GM19328 (cell line): ENCODE results near the gene CAMKMT.

Experiments used
- ATAC-seq: cut with Tn5 transposase; IDR thresholded peaks from one replicate; pipeline ENCODE4 v1.9.1; 2021; ENCODE audit warnings: mild to moderate bottlenecking, moderate library complexity; ENCODE audit not compliant: unreplicated experiment

Gene CAMKMT

DNA sequence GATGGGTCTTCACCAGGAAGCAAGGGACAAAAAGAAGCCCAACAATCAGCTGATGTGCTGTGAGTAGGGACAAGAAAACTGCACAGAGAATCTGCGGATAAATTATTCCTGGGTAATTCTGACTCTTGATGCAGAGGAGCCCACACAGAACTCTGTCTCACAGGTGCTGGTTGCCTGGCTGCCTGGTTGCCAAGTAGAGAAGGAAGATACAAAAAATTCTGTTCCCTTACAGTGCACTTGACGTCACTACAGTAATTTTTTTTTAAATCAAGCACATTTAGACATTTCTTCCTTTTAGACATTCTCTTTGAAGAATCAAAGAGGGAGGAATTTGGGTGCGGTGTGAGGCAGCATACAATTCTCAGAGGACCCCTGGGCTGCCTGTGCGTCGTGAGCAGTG lies 427.7 kb downstream of the CAMKMT start:
- no peak for ATAC-seq

DNA sequence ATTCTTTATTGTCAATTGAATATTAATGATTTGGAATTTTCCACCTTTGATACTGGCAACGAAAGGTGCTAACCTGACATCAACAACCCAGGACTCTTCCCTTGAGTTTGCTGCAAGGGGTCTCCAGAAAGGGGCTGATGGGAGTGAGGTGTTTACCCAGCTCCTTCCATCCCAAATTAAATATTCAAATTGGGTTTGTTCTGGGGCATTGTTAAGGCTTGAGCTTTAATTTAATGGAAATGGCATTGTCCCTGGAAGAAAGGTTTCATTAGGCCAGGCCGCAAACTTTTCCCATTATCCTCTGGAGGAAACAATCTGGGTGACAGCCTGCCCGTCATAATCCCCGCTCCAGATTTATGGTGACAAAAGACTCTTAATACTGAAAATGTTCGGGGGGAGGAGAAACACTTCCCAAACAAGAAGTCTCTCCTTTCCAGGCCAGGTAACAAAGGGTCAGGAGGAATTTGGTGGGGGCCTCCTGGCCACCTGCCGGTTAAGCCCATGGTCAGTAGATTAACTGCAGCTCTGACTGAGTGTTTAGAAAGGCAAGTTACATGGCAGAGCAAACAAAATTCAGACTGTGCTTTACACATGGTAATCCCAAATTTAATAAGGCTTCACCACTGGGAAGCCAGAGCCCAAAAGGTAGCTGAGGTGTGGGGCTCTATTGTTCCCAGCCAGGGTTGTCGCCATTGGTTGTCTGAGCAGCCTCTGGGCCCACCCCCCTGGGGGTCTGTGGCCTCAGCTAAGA lies 428.4 kb downstream of the CAMKMT start:
- ATAC-seq = no peak

DNA sequence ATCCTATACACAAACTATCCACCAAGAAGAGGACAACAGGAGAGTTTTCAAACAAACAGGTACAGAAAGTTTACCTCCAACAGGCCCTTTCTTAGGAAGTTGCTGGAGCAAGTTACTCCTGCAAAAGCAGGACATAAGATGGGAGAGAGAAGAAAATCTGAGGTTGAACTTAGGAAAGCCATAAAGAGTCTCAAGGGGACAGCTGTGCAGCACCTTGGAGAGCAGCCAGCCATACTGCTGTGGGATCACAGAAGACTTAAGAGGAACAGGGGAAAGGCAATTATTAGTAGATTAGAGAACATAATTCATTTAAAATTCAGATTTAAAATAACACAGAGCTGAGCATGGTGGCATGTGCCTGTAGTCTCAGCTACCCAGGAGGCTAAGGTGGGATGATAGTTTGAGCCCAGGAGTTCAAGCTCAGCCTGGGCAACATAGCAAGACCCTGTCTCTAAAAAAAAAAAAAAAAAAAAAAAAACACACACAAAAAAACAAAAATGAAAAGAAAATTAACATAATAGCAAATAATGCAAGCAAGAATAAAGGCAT lies 431.6 kb downstream of the CAMKMT start:
- ATAC-seq = no peak

- no peak for ATAC-seq
Observed at GRCh38 chr2:44796771-44797170, 435.0 kb downstream of the CAMKMT start.

DNA sequence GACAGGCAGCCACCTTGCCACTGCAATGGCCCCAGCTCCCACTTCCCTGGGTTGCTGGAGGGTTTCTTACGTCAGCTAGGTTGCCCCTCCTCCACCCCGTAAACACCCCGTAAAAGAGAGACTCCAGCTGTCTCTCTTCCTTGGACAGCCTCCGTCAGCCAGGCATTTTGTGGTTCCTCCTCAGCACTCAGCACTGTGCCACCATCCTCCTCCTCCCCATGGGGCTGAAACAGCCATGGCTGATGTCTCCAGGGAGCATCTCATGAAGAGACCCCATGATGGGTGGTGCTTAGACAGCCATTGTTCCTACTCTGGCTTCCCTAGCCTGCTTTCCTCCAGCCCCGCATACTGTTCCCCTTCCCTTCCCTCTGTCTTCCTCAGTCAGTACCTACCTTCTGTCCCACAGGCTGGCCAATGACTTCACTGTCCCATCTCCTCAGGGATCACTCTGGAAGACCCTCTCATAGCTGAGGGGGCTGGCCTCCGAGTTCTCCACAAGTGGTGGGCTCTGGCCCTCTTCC lies 436.5 kb downstream of the CAMKMT start:
- no peak for ATAC-seq

DNA sequence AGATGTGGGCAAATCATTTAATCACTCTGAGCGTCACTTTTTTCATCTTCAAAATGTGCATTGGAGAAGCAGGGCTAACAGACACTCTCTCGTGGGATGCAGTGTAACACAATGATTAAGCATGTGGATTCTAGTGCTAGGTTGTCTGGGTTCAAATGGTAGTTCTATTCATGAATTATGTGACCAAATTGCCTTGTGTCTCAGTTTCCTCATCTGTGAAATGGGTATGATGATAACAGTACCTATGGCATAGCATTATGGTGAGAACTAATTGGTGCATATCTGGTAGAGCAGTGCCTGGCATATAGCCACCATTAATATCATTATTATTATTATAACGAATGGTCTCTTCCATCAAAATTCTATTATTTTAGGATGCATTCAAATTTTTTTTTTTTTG lies 437.4 kb downstream of the CAMKMT start:
- no peak for ATAC-seq

DNA sequence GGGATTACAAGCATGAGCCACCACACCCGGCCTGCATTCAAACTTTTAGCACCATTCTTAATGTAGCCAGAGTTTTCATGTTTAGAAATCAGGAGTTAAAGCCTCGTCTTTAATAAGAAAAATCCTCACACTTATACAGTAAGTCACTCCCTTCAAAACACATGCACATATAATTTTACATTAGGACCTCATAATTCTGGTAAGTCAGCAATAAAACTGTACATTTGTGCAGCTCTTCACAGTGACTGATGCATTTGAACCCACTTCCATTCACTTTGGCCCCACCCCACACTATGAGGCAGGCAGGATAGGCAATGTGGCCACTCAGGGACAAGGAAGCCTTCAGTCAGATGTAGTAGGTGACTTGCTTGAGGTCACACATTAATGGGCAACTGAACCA lies 438.0 kb downstream of the CAMKMT start:
- no peak for ATAC-seq

GRCh38 chr2:44801289-44801840 lies 439.6 kb downstream of the CAMKMT start:
- no peak for ATAC-seq

GRCh38 chr2:44801841-44802776 lies 440.4 kb downstream of the CAMKMT start:
- ATAC-seq = no peak

GRCh38 chr2:44802777-44803424 lies 441.2 kb downstream of the CAMKMT start:
- no peak for ATAC-seq

GRCh38 chr2:44804406-44805265 lies 442.9 kb downstream of the CAMKMT start:
- ATAC-seq = no peak

DNA sequence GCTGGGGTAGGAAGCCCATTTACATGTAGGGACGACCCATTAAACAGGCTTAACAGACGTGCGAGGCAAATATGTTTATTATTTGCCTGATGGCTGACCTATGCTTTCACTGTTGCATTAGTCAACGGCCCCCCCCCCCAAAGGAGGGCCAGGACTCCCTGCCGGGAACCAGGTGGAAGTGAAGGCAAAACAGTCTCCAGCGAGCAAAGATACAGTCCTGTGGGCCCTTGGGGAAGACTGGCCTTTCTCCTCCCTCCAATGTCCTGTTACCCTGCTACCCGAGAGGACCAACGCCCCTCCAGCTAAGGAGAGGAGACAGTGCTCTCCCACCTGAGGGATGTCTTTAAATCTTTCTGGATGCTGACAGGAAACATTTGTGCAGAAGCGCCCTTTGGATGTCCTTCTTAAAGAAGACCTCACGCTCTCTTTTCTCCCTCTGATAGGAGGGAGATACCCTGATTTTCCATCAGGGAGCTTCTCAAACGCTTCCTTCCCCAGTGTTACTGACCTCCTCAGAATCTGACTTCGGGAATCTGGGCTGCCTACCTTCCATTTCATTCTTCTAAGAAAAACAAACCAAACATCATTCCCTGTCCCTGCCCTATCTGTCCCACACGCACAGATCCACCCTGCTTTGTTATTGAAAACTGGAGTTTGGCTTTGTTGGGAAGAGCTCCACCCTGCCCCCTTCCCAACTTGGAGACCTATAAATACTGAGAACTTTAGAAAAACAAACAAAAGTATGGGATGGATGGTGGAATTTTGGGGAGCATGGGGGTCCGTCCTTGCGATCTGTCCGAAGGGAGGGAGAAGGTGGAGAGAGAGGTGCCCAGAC lies 443.9 kb downstream of the CAMKMT start:
- no peak for ATAC-seq

GRCh38 chr2:44807201-44808025 lies 445.7 kb downstream of the CAMKMT start:
- no peak for ATAC-seq

DNA sequence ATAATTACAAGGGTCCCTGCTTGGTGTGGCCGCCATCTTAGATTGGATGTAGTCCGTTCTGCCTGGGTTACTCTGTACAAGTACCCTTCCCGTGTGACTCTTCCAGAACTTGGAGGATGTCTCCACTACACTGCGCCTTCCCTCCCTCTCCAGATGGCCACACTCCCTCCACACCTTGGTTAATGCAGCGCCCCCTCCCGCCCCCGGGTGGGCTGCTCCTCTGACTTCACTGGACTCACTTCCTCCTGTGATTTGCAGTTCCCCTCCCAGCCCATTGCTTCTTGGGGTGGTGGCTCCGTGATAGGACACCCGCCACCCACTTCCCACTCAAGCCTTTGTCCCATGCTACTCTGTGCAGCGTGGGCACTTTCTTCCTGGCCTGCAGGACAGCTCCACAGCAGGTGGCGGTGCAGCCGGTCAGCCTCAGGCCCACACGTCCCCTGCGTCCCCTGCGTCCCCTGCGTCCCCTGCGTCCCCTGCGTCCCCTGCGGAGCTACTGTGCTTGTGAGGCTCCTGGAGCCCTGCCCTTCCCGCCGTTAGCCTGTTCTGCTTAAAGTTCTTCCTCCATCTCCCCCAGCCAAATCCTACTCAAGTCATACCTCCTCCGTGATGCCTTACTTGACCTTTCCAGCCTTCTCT lies 449.3 kb downstream of the CAMKMT start:
- no peak for ATAC-seq

GRCh38 chr2:44813165-44813564 lies 451.4 kb downstream of the CAMKMT start:
- ATAC-seq = no peak

DNA sequence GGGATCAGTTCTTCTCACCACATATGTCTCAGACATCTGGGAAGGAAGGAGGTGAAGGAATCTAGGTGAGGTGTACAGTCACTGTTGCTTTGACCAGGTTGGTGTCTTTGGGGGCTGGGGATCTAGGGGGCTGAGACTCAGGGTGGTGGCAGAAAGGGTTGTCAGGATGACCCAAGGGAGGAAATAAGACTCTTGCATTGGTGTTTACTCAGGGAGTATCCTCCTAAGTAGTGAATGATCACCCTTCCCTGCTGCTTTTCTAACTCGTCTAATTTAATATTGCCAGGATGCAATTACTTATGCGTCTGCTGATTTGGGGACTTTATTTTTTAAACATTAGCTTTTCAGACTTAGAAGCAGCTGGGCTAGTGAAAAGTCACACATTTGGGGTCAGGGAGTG lies 451.9 kb downstream of the CAMKMT start:
- ATAC-seq = no peak

DNA sequence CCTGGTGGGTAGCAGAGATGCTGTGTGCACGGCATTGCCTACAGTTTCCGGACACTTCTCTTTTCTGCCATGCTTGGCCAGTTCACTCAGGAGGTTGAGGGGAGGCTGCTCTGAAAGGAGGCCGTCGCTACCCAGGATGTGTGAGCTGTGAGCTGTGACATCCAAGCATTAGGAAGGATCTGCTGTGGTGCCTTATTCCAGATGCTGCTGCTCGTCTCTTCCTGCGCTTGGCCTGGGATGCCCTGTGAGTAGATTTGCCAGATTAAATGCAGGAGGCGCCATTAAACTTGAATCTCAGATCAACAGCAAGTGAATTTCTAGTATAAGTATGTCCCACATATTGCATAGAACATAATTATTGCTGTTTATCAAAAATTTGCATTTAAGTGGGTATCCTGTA lies 455.5 kb downstream of the CAMKMT start:
- no peak for ATAC-seq
